Ishikawa (cell line): ENCODE measurements around the gene HIF3A.

ENCODE experiments used
- CEBPB ChIP-seq: IDR thresholded peaks from 2 replicates; pipeline ENCODE4 v1.6.1; 2012
- CREB1 ChIP-seq: IDR thresholded peaks from 2 replicates; pipeline ENCODE4 v1.6.1; 2012; ENCODE audit warnings: low read depth
- EGR1 ChIP-seq: IDR thresholded peaks from 2 replicates; pipeline ENCODE4 v1.6.1; 2012
- EP300 ChIP-seq: IDR thresholded peaks from 2 replicates; pipeline ENCODE4 v1.6.1; 2012; ENCODE audit warnings: borderline replicate concordance
- FOXM1 ChIP-seq: IDR thresholded peaks from 2 replicates; pipeline ENCODE4 v1.6.1; 2012; ENCODE audit warnings: low read depth, borderline replicate concordance
- MAX ChIP-seq: IDR thresholded peaks from 2 replicates; pipeline ENCODE4 v1.6.1; 2012
- NFIC ChIP-seq: IDR thresholded peaks from 2 replicates; pipeline ENCODE4 v1.6.1; 2012
- RAD21 ChIP-seq: IDR thresholded peaks from 2 replicates; pipeline ENCODE4 v1.6.1; 2012; ENCODE audit warnings: low read depth
- REST ChIP-seq: IDR thresholded peaks from 2 replicates; pipeline ENCODE4 v1.6.1; 2012; ENCODE audit warnings: low read depth, mild to moderate bottlenecking
- TAF1 ChIP-seq: IDR thresholded peaks from 2 replicates; pipeline ENCODE4 v1.6.1; 2012; ENCODE audit warnings: low read depth, mild to moderate bottlenecking
- TCF12 ChIP-seq: IDR thresholded peaks from 2 replicates; pipeline ENCODE4 v1.6.1; 2012; ENCODE audit warnings: low read depth
- TEAD4 ChIP-seq: IDR thresholded peaks from 2 replicates; pipeline ENCODE4 v1.6.1; 2012
- USF1 ChIP-seq: IDR thresholded peaks from 2 replicates; pipeline ENCODE4 v1.6.1; 2012
- YY1 ChIP-seq: IDR thresholded peaks from 2 replicates; pipeline ENCODE4 v1.6.1; 2012; ENCODE audit warnings: low read depth
- ZBTB7A ChIP-seq: IDR thresholded peaks from 2 replicates; pipeline ENCODE4 v1.6.1; 2012; ENCODE audit warnings: low read depth

The HIF3A gene

GRCh38 chr19:46287585-46287984 is 9.3 kb upstream of the HIF3A start:
- TF ChIP-seq EP300 (no peak), EGR1 (no peak), MAX (no peak), TCF12 (no peak), USF1 (peak; percentile 69), REST (no peak)

GRCh38 chr19:46288896-46289588 is 7.8 kb upstream of the HIF3A start:
- TF ChIP-seq USF1 (peak; percentile 55), FOXM1 (no peak), EGR1 (no peak), NFIC (no peak), YY1 (no peak)

- TF ChIP-seq REST = no peak
- TF ChIP-seq YY1 = no peak
- TF ChIP-seq EGR1 = no peak
- TF ChIP-seq TAF1 = no peak
- TF ChIP-seq TEAD4 = no peak
- no peak for TF ChIP-seq TCF12
- TF ChIP-seq ZBTB7A = no peak
- no peak for TF ChIP-seq RAD21
- no peak for TF ChIP-seq MAX
- no peak for TF ChIP-seq NFIC
- no peak for TF ChIP-seq EP300
- TF ChIP-seq CREB1 = no peak
- no peak for TF ChIP-seq USF1
- no peak for TF ChIP-seq CEBPB
- no peak for TF ChIP-seq FOXM1
Measured at GRCh38 chr19:46289724-46290619, 6.9 kb upstream of the HIF3A start.

- TF ChIP-seq FOXM1 (no peak), EP300 (no peak), TEAD4 (no peak), TAF1 (no peak), CREB1 (no peak), ZBTB7A (no peak), USF1 (no peak), REST (no peak), TCF12 (no peak), RAD21 (no peak), YY1 (no peak), MAX (no peak), EGR1 (no peak), CEBPB (no peak), NFIC (no peak)
Measured at GRCh38 chr19:46291829-46292228, 5.0 kb upstream of the HIF3A start.
